ENCODE results near the gene EFL1. TPM values are rescaled to one million over a fixed set of nuclear protein-coding genes. Genes with fewer than 3 reads are reported as not detected.

The EFL1 gene
- polyA plus RNA-seq, 3 donors from 2014 or later: 9.4 to 22.5 (median 15.3) TPM

GRCh38 chr15:82108489-82109078 lies 153.9 kb downstream of the EFL1 start:
- Mint-ChIP-seq H3K27me3 (ENCODE audit: low read depth in 3 of 3) (peaks cover 0 to 6% (median 0%) of the 10 kb centered on the region in 3 donors), H3K36me3 (no peaks in the 10 kb centered on the region), H3K4me1 (no peaks in the 10 kb centered on the region), H3K4me3 (no peak overlapping the region), H3K27ac (no peak overlapping the region), H3K9me3 (no peaks in the 10 kb centered on the region)
- peak; percentile 25 to 36 (median 34) for DNase-seq

DNA sequence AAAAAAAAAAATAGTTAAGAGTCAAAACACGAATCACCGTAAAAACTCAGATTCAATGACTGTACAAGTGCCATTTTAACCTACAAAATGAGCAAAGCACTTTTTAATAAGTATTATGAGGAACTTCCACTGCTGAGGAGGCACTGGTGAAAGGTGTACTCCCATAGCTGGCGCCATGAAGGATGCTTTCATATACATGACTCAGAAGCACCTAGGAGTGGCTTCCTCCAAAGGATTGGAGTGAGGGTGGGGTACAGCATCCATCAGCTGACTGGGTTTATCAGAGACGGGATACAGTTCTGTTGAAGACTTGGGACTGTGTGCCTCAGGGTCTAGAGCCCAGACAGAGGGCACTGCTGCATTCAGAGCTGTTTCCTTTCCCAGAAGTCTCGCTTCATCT lies 155.9 kb downstream of the EFL1 start:
- Mint-ChIP-seq H3K4me1 (no peaks in the 10 kb centered on the region), H3K4me3 (no peak overlapping the region), H3K36me3 (no peaks in the 10 kb centered on the region), H3K27me3 (ENCODE audit: low read depth in 3 of 3) (peaks cover 0 to 6% (median 0%) of the 10 kb centered on the region in 3 donors), H3K27ac (no peak overlapping the region), H3K9me3 (no peaks in the 10 kb centered on the region)
- no peak for DNase-seq

- DNase-seq: no peak
- H3K4me1 Mint-ChIP-seq: no peaks in the 10 kb centered on the region
- H3K27me3 Mint-ChIP-seq (ENCODE audit: low read depth in 3 of 3): peaks cover 0 to 6% (median 0%) of the 10 kb centered on the region in 3 donors
- no peak overlapping the region for H3K4me3 Mint-ChIP-seq
- H3K36me3 Mint-ChIP-seq: no peaks in the 10 kb centered on the region
- no peak overlapping the region for H3K27ac Mint-ChIP-seq
- H3K9me3 Mint-ChIP-seq: no peaks in the 10 kb centered on the region
Measured at GRCh38 chr15:82105451-82106215, 156.9 kb downstream of the EFL1 start.

GRCh38 chr15:82103468-82103867 lies 159.1 kb downstream of the EFL1 start:
- H3K4me1 Mint-ChIP-seq: no peaks in the 10 kb centered on the region
- no peak overlapping the region for H3K4me3 Mint-ChIP-seq
- H3K27ac Mint-ChIP-seq: no peak overlapping the region
- H3K36me3 Mint-ChIP-seq: no peaks in the 10 kb centered on the region
- H3K27me3 Mint-ChIP-seq (ENCODE audit: low read depth in 3 of 3): peaks cover 0 to 3% (median 2%) of the 10 kb centered on the region in 3 donors
- H3K9me3 Mint-ChIP-seq: no peaks in the 10 kb centered on the region
- no peak for DNase-seq

DNA sequence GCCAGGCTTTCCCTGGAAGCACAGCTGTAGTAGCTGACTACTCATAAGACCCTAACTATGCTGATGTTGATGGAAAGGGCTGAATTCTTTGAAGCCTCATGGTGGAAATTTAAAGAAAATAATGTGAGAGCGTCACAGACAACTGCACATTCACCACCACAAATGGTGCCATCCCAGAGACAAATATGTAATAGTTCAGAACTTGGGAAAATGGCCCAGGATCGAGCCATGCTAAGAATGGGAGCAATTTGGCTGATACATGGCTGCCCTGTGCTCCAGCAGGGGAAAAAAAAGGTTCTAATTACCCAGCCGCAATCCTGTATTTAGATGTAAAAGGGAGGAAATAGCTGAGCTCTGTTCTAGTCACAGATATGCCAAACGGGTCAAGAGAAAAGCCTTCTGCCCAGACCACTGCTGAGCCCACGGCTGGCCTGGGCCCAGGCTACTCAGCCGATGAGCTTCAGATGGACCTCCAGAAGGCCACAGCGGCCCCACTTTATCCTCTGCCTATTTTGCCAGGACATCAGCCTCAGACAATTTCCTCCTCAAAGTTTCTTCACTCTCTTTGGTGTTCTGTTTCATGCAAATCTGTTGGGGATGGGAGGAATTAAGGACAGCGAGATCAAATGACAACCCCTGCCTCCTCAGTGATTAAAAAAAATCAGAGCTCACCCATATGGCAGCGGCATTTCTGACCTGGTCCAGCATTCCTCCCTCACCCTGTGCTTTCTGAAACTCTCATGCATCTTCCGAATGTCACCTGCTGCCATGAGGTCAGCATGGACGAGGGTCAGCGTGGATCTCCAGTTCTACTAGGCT lies 162.2 kb downstream of the EFL1 start:
- Mint-ChIP-seq H3K4me1 (no peaks in the 10 kb centered on the region), H3K27ac (no peak overlapping the region), H3K4me3 (no peak overlapping the region), H3K36me3 (no peaks in the 10 kb centered on the region), H3K27me3 (ENCODE audit: low read depth in 3 of 3) (peaks cover 0 to 3% (median 2%) of the 10 kb centered on the region in 3 donors), H3K9me3 (no peaks in the 10 kb centered on the region)
- no peak for DNase-seq

DNA sequence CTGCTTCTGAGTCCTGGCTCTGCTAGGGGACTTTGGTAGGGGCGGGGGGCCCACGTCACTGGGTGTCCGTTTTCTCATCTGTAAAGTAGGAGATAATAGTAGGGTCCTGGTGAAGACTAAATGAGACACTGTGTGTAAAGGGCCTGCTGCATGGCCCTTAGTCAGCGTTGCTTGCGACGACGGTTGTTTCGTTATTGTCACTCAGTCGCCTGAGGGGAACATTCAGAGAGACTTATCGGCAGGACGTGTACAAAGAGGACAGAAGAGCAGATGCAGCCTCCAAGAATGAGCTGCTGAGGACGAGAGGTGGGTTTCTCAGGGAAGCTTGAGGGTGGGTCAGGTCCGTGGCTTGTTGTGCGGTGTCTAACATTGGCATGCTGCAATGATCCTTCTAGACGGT lies 163.9 kb downstream of the EFL1 start:
- Mint-ChIP-seq H3K36me3 (no peaks in the 10 kb centered on the region), H3K27ac (no peak overlapping the region), H3K4me3 (no peak overlapping the region), H3K27me3 (ENCODE audit: low read depth in 3 of 3) (peaks cover 2 to 3% (median 2%) of the 10 kb centered on the region in 3 donors), H3K9me3 (no peaks in the 10 kb centered on the region), H3K4me1 (no peaks in the 10 kb centered on the region)
- no peak for DNase-seq

- DNase-seq: no peak
- Mint-ChIP-seq H3K9me3 (peaks cover 0 to 3% (median 0%) of the 10 kb centered on the region in 6 donors), H3K36me3 (no peaks in the 10 kb centered on the region), H3K4me1 (no peaks in the 10 kb centered on the region), H3K4me3 (no peak overlapping the region), H3K27me3 (ENCODE audit: low read depth in 3 of 3) (peaks cover 2 to 4% (median 3%) of the 10 kb centered on the region in 3 donors), H3K27ac (no peak overlapping the region)
Measured at GRCh38 chr15:82095803-82096202, 166.7 kb downstream of the EFL1 start.

- no peak for DNase-seq
- Mint-ChIP-seq H3K4me1 (no peaks in the 10 kb centered on the region), H3K27ac (no peak overlapping the region), H3K4me3 (no peak overlapping the region), H3K9me3 (peaks cover 0 to 3% (median 0%) of the 10 kb centered on the region in 6 donors), H3K36me3 (no peaks in the 10 kb centered on the region), H3K27me3 (ENCODE audit: low read depth in 3 of 3) (peaks cover 2 to 4% (median 2%) of the 10 kb centered on the region in 3 donors)
Measured at GRCh38 chr15:82093774-82094211, 168.7 kb downstream of the EFL1 start.

GRCh38 chr15:82093325-82093724 lies 169.2 kb downstream of the EFL1 start:
- H3K27me3 Mint-ChIP-seq (ENCODE audit: low read depth in 3 of 3): peaks cover 0 to 4% (median 0%) of the 10 kb centered on the region in 3 donors
- DNase-seq: no peak
- no peak overlapping the region for H3K27ac Mint-ChIP-seq
- no peak overlapping the region for H3K4me3 Mint-ChIP-seq
- H3K36me3 Mint-ChIP-seq: no peaks in the 10 kb centered on the region
- H3K4me1 Mint-ChIP-seq: no peaks in the 10 kb centered on the region
- peaks cover 0 to 3% (median 0%) of the 10 kb centered on the region in 6 donors for H3K9me3 Mint-ChIP-seq

DNA sequence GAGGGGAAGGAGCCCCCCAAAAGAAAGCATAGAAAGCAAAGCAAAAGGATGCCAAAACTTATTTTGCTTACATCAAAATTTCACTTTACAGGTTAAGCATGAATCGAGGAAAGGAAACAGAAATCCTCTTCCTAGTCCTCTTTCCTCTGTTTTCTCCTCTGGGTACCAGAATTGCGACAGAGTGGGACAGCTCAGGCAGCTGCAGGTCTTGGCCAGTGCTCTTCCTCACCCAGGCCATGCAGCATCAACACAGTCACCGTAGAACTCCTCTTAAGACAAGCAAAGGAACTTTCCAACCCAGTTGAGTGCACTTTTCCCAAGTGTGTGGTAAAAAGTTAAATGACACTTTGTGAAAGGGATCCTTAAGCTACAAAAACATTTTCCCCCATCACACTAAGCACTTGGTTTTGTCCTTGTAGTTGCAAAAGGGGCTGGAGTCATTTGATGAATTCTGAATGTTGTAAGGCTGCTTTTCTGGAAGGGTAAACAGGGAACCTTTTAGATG lies 170.8 kb downstream of the EFL1 start:
- H3K4me1 Mint-ChIP-seq: no peaks in the 10 kb centered on the region
- peaks cover 0 to 6% (median 1%) of the 10 kb centered on the region in 3 donors for H3K27me3 Mint-ChIP-seq (ENCODE audit: low read depth in 3 of 3)
- H3K4me3 Mint-ChIP-seq: no peak overlapping the region
- H3K36me3 Mint-ChIP-seq: no peaks in the 10 kb centered on the region
- H3K27ac Mint-ChIP-seq: no peak overlapping the region
- H3K9me3 Mint-ChIP-seq: peaks cover 0 to 3% (median 0%) of the 10 kb centered on the region in 6 donors
- no peak for DNase-seq

DNA sequence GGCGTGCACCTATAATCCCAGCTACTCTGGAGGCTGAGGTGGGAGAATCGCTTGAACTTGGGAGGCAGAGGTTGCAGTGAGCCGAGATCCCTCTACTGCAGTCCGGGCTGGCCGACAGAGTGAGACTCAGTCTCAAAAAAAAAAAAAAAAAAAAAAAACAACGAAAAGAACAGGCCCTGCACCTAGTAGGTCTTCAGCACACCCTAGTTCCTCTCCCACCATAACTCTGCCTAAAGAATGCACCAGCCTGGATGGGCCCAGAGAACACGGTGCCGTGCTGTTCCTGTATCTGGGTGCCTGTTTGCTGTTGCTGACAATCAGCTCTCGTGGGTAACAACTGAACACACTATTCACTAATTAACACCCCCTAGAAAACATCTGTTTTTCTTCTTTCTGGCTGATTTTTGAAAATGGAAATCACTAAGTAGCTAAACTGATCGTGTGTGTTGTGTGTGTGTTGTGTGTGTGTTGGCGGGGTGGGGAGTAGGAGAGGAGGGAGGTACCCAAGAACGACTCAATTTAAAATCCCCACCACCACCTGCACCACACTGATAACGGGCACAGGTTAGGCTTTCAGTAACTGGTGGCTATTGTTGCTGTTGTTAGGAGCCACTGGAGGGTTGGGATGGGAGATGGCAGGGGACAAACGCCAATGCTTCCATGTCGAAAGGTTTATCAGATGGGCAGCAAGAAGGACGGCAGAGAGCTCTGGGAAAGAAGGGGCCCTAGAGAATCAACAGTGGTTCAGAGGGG lies 176.1 kb downstream of the EFL1 start:
- no peaks in the 10 kb centered on the region for H3K4me1 Mint-ChIP-seq
- no peaks in the 10 kb centered on the region for H3K36me3 Mint-ChIP-seq
- H3K27me3 Mint-ChIP-seq (ENCODE audit: low read depth in 3 of 3): peaks cover 0 to 8% (median 1%) of the 10 kb centered on the region in 3 donors
- peak overlapping the region in 1 of 5 donors; percentile 22 for H3K4me3 Mint-ChIP-seq
- no peak for DNase-seq
- peak overlapping the region in 1 of 6 donors; percentile 3 for H3K27ac Mint-ChIP-seq
- no peaks in the 10 kb centered on the region for H3K9me3 Mint-ChIP-seq

DNA sequence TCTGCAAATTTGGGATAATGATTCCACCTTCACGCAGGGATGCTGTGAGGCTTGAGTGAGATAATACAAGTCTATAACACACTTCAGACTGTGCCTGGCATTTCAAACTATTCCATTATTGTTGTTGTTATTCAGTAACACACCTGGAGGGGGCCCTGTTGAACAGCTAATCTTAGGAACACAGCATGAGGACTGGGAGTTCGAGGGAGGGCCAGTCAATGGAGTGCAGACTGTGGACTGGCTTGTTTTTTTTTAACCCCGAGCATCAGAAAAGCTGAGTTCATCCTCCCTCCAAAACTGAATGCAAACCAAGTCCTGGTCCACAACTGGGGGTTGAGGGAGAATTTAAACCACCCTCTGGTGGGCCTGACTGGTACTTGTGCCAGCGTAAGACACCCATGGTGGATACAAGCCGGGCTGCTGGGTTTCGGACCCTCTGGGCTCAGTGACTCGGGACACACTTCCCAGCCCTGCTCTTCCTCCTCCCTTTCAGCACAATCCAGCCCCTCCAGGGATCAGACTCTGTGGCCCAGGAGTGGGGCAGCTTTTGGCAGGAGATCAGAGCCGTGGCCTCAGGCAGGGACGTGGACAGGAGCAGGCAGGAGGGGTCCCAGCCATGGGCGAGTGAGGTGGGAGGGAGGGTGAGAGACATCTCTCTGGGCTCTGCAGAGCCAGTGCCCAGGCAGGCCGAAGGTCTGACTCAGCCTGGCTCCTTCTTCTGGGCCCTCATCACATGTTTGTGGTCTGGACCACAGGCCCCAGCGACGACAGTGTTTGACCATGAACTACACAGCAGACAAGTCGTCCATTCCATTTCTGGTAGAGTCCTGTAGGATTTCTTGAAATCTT lies 180.4 kb downstream of the EFL1 start:
- no peak overlapping the region for H3K27ac Mint-ChIP-seq
- H3K27me3 Mint-ChIP-seq (ENCODE audit: low read depth in 3 of 3): peaks cover 0 to 12% (median 5%) of the 10 kb centered on the region in 3 donors
- H3K4me1 Mint-ChIP-seq: no peaks in the 10 kb centered on the region
- H3K36me3 Mint-ChIP-seq: no peaks in the 10 kb centered on the region
- no peak for DNase-seq
- H3K4me3 Mint-ChIP-seq: no peak overlapping the region
- H3K9me3 Mint-ChIP-seq: no peaks in the 10 kb centered on the region
